Lower leg skin (tissue), 4 donors: ENCODE results near the gene WDR27. TPM values are rescaled to one million over a fixed set of nuclear protein-coding genes. Genes with fewer than 3 reads are reported as not detected.
A peak's percentile ranks its signal among the peaks of the same experiment; 100 is the strongest.
"Not testable (repeated sequence)": the region's sequence is repeated elsewhere in the genome, so short reads cannot be mapped to it uniquely, and the experiment has no call there.

Experiments
- DNase-seq, 2 donors: peaks; one replicate each; pipeline ENCODE4 v3.0.0-alpha.2; 2019; ENCODE audit warnings: low spot score in 2 of 2
- H3K4me3 ChIP-seq: fragments of 200-600 bp; sonication (generic); 2 replicates; pipeline ENCODE4 v1.5.1; 2017; ENCODE audit warnings: mild to moderate bottlenecking, low read depth; ENCODE audit not compliant: poor library complexity, severe bottlenecking
- POLR2A ChIP-seq, 2 donors: fragments of 450-650 bp; IDR thresholded peaks; one replicate each; pipeline ENCODE4 v1.6.1; 2016 to 2017; ENCODE audit warnings: antibody characterized with exemption in 2 of 2, mild to moderate bottlenecking in 1 of 2, moderate library complexity in 1 of 2
- WGBS, 2 donors: methylation state at CpG; one replicate each; pipeline ENCODE4 v1.1.5; 2018; 5-methylcytosine and 5-hydroxymethylcytosine counted together
- intact Hi-C: fragments of 100-400 bp; cut with DNase I; formaldehyde crosslinking; loops from one replicate; pipeline ENCODE4 v1.15.0; 2023; ENCODE audit warnings: low total_unique reads
- total RNA-seq, 4 donors: library from RNA; depleted of rRNA; stranded (reverse); fragments of >200 nt; gene quantifications; one replicate each; pipeline ENCODE4 v1.1.0, GENCODE V29; 2016
- TF ChIP-seq, protein P1 (sequence below), 3 donors: fragments of 450-650 bp; IDR thresholded peaks; one replicate each; pipeline ENCODE4 v1.5.1; 2016; ENCODE audit warnings: antibody characterized with exemption in 3 of 3, mild to moderate bottlenecking in 3 of 3, moderate library complexity in 2 of 3

WDR27 gene
- total RNA-seq, 4 donors from 2014 or later: 15.7 to 40.0 (median 19.5) TPM

DNA sequence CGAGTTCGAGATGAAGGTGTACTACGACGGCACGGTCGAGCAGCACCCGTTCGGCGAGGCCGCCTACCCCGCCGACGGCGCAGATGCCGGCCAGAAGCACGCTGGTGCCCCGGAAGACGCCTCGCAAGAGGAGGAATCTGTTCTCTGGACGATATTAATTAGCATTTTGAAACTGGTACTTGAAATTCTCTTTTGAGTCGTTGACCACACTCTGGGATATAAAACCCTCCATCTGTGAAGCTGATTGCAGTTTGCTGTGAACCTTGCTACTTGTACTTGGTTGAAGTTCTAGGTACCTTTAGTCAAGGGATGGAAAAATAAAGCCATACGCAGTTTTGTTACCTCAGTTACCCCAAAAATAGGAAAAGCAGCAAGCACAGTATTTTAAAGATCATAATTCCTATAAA, 1.0 kb upstream of the WDR27 start:
- intact Hi-C loops: no loop called here
- DNase-seq: no peak
- TF ChIP-seq POLR2A (IDR thresholded peaks at IDR 0.05): no peak
- TF ChIP-seq, protein P1, sequence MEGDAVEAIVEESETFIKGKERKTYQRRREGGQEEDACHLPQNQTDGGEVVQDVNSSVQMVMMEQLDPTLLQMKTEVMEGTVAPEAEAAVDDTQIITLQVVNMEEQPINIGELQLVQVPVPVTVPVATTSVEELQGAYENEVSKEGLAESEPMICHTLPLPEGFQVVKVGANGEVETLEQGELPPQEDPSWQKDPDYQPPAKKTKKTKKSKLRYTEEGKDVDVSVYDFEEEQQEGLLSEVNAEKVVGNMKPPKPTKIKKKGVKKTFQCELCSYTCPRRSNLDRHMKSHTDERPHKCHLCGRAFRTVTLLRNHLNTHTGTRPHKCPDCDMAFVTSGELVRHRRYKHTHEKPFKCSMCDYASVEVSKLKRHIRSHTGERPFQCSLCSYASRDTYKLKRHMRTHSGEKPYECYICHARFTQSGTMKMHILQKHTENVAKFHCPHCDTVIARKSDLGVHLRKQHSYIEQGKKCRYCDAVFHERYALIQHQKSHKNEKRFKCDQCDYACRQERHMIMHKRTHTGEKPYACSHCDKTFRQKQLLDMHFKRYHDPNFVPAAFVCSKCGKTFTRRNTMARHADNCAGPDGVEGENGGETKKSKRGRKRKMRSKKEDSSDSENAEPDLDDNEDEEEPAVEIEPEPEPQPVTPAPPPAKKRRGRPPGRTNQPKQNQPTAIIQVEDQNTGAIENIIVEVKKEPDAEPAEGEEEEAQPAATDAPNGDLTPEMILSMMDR (IDR thresholded peaks at IDR 0.05): no peak
- H3K4me3 ChIP-seq: peak overlapping the region; percentile 94
- 2 to 4% methylated on average over 22 of the region's 22 CpGs for WGBS, 2 donors

- WGBS, 2 donors: 1% methylated on average over 35 of the region's 54 CpGs
Measured at GRCh38 chr6:169701311-169701953, 397 bp downstream of the WDR27 start.

DNA sequence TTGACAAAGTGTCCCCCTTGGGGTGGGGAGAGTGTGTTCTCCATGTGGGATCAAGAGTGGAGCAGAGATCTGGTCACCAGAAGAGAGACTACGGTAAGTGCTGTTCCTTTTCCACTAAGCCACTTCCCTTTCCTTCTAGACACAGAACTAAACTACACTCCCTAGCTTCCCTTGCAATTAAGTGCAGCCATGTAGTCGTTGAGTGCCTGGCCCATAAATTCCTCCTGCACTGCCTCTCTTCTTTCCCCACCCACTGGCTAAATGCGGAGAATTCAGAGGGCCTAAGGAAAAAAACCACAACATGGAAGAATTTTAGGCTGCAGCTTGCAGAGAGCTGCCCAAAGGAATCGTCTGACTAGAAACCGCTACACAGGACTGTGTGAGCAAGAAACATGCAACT, 1.5 kb downstream of the WDR27 start:
- whole genome bisulfite sequencing, 2 donors: 27 to 42% methylated on average over 5 of the region's 5 CpGs
- DNase-seq: no peak
- intact Hi-C loops: no loop called here

More at GRCh38 chr6:169701311-169701953, 397 bp downstream of the WDR27 start:
- peak in 1 of 2 donors; percentile 88 for DNase-seq
- intact Hi-C loops: no loop called here
- TF ChIP-seq, protein P1 (IDR thresholded peaks at IDR 0.05): no peak
- TF ChIP-seq POLR2A (IDR thresholded peaks at IDR 0.05): no peak
- peak overlapping the region; percentile 94 for H3K4me3 ChIP-seq

DNA sequence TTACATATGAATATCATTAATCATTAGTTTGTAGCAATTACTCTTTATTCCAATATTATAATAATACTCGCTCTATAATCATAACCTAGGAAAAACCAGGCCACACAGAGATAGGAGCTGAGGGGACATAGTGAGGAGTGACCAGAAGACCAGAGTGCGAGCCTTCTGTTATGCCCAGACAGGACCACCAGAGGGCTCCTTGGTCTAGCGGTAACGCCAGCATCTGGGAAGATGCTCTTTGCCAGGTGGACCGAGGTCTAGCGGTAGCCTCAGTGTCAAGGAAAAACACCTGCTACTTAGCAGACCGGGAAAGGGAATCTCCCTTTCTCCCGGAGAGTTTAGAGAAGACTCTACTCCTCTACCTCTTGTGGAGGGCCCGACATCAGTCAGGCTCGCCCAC, 4.7 kb downstream of the WDR27 start:
- H3K4me3 ChIP-seq, DNase-seq, intact Hi-C loops: not testable (repeated sequence)
- whole genome bisulfite sequencing, 2 donors: 93 to 96% methylated on average over 10 of the region's 10 CpGs

More for the DNA sequence above, 1.5 kb downstream of the WDR27 start:
- no peak overlapping the region for H3K4me3 ChIP-seq
- no peak for TF ChIP-seq POLR2A (IDR thresholded peaks at IDR 0.05)
- TF ChIP-seq, protein P1 (IDR thresholded peaks at IDR 0.05): no peak

GRCh38 chr6:169695131-169695530, 6.7 kb downstream of the WDR27 start:
- 77 to 79% methylated on average over 5 of the region's 5 CpGs for WGBS, 2 donors
- no peak for TF ChIP-seq POLR2A (IDR thresholded peaks at IDR 0.05)
- TF ChIP-seq, protein P1 (IDR thresholded peaks at IDR 0.05): no peak
- H3K4me3 ChIP-seq: no peak overlapping the region
- DNase-seq: no peak
- intact Hi-C loops: no loop called here

DNA sequence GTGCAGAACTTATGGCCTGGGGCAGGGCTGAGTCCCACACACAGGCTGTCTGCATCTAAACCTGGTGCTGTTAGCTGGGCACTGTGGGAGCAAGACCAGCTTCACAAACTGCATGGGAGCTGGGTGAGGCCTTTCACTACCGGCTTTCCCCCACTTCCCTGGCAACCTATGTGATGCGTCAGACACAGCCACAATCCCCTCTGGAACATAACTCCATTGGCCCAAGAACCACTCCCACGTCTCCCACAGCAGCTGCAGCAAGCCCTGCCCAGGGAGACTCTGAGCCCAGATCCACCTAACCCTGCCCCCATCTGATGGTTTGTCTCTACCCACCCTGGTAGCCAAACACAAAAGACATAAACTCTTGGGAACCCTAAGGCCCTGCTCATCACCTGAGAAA, 9.3 kb downstream of the WDR27 start:
- no peak for DNase-seq
- H3K4me3 ChIP-seq: no peak overlapping the region
- TF ChIP-seq, protein P1 (IDR thresholded peaks at IDR 0.05): no peak
- TF ChIP-seq POLR2A (IDR thresholded peaks at IDR 0.05): no peak
- WGBS, 2 donors: 96 to 97% methylated on average over 3 of the region's 3 CpGs
- intact Hi-C loops: no loop called here
